Dendritic cell treated with granulocyte-macrophage colony-stimulating factor and Interleukin-4, amounts not matched to agents 40 ng/mL and 50 ng/mL, for 4 days (primary cell): ENCODE measurements around the gene BCL2L13.

Experiments used
- H3K27ac Mint-ChIP-seq: one replicate; pipeline ENCODE4 v1.8.0; 2022; ENCODE audit warnings: mild to moderate bottlenecking, mixed read lengths
- H3K27me3 Mint-ChIP-seq: one replicate; pipeline ENCODE4 v1.8.0; 2022; ENCODE audit warnings: mild to moderate bottlenecking, mixed read lengths
- H3K36me3 Mint-ChIP-seq: one replicate; pipeline ENCODE4 v1.8.0; 2022; ENCODE audit warnings: low read depth, mixed read lengths
- H3K4me1 Mint-ChIP-seq: one replicate; pipeline ENCODE4 v1.8.0; 2022; ENCODE audit warnings: low read depth, mixed read lengths
- H3K4me3 Mint-ChIP-seq: one replicate; pipeline ENCODE4 v1.8.0; 2022; ENCODE audit warnings: mild to moderate bottlenecking, moderate library complexity, mixed read lengths
- H3K9me3 Mint-ChIP-seq: one replicate; pipeline ENCODE4 v1.8.0; 2022; ENCODE audit warnings: mixed read lengths
- intact Hi-C: fragments of 100-400 bp; cut with micrococcal nuclease; formaldehyde crosslinking; loops from one replicate; pipeline ENCODE4 v1.15.0; 2022

Gene BCL2L13

DNA sequence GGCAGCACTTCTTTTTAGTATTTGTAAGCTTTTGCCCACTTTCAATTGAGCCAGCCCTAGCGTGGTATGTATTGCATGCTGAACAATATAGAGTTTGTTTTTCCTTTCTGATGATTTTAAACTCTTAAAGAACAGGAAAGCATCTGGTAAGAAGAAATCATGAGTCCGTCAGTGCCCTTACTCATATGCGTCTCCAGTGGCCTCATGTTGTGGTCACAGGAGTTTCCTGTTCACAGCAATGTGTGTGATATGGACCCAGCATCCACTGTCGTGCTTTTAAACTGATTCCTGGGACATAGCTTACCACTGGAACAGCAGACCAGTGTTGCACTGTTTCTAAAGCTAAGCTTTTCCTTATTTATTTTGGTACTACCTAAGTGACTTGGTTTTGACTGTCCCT is 95.6 kb downstream of the BCL2L13 start:
- Mint-ChIP-seq H3K27me3 (no peaks in the 10 kb centered on the region), H3K4me1 (peaks cover 5% of the 10 kb centered on the region), H3K4me3 (no peak overlapping the region), H3K27ac (no peak overlapping the region), H3K36me3 (peaks cover 97% of the 10 kb centered on the region), H3K9me3 (no peaks in the 10 kb centered on the region)
- intact Hi-C loops, result no loop called here

DNA sequence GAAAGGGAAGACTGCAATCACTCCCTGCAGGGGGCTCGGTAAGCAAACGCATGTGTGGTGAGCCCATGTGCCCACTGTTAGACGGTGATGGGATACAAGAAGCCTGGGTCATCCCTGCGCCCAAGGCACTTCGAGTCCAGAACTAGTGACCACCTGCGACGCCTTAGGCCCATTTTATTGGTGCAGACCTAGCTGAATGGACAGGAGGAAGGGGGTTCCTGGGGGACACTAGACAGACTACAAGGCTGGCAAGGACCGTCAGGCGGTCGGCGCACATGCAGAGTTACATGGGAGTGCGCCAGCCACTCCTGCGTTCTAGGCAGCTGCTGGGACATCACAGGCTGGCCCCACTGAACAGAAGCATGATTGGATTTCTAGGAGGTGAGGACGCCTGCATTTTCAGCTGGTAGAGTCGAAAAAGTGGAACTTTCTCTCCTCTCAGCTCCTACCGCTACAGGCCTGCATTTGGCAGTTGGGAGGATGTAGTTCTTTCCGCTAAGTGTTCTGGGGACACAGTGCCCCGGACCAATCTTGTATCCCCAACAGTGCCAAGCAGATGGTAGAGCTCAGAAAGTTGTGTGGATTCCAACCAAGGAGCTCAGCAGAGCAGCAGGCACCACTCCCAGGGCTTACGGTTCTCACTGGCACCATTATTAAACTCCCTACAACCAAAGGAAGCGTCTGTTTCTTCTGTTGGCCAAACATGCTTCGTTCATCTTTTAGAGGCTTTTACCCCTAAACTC is 100.0 kb downstream of the BCL2L13 start:
- Mint-ChIP-seq H3K36me3 (peaks cover 100% of the 10 kb centered on the region), H3K4me1 (no peaks in the 10 kb centered on the region), H3K4me3 (no peak overlapping the region), H3K27ac (no peak overlapping the region), H3K9me3 (no peaks in the 10 kb centered on the region), H3K27me3 (no peaks in the 10 kb centered on the region)
- intact Hi-C loops, result no loop called here

DNA sequence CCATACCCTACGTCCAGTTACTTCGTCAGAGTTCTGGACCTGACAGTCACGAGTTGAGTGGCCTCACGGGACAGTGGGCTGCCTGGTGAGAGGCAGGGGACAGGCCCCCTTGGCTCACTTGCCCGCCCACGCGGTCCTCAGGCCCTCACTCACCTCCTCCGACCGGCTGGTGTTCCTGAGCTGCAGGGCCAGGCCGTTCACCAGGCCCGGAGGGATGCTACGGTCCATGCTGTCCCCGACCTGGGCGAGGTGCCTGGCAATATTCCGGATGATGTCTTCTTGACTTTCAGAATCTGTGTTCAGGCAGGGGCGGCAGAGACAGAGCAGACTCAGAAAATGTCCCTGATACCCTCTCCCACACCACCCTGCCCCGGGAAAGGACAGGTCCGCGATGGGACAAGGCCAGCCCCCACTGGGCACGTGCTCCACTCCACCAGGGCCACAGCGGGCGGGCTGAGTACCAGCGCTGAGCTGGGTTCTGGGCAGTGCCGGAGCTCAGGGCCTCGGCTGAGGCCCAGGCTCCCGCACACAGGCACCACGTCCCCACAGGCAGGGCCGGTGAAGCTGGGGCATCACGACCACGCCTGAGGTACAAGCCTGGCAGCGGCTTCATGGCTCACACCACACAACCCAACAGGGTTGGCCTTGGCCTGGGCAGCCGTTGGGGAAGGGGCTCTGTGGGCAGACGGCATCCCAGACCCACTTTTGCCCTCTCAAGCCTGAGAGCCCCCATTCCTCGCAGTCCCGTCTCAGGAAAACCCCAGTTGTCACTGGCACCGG is 100.8 kb downstream of the BCL2L13 start:
- Mint-ChIP-seq H3K4me1 (no peaks in the 10 kb centered on the region), H3K4me3 (no peak overlapping the region), H3K27me3 (no peaks in the 10 kb centered on the region), H3K27ac (no peak overlapping the region), H3K9me3 (no peaks in the 10 kb centered on the region), H3K36me3 (peaks cover 100% of the 10 kb centered on the region)
- intact Hi-C loops, result no loop called here

DNA sequence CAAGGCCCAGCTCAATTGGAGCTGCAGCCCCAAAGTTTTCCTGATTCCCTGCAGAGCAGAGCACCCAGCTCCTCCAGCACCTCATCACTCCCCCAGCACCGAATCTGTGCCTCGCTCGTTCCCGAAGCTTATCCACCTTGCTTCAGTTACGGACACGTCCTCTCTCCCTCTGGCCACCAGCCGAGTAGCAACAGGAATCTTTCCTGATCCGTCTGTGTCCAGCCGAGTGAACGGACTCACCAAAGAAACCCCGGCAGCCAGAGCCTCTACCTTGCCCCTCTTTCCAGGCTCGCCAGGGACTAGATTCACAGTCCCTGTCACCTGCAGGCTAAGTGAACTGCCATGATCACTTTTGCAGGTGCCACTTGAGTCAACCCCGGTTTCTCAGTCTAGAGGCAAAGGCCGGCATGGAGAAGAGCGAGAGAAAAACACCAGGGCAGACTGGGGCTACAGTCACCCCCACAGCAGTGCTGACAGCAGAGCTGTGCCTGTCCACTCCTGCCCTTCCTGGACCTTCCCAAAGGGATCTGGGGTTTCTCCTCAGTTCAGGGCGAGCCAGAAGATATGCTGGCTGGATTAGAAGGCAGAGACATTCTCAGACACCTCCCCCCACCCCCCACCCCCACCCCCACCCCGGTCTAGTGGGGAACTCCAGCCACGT is 103.4 kb downstream of the BCL2L13 start:
- Mint-ChIP-seq H3K27ac (no peak overlapping the region), H3K36me3 (peaks cover 95% of the 10 kb centered on the region), H3K9me3 (no peaks in the 10 kb centered on the region), H3K4me3 (no peak overlapping the region), H3K4me1 (peaks cover 3% of the 10 kb centered on the region), H3K27me3 (no peaks in the 10 kb centered on the region)
- intact Hi-C loops, result loop anchor here (5.0 kb wide), 1 partner anchor 335 kb away; the partner anchor contains the start of gene PEX26

DNA sequence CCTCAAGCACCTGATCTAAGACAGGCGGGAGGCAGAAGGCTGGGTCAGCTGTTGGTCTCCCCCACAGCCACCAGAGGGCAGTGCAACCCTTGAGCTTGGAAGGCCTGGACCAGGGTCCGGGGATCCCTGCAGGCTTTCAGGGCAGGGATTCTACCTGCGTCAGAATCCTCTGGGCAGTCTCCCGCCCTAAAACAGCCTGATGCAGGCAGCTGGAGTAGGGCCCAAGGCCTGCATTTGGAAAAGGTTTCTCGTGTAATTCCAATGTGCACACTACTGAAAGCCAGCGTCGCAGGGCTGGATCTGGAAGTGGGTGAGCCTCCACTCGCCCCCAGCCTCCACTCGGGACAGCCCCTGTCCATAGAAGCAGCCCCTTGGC is 104.0 kb downstream of the BCL2L13 start:
- no peaks in the 10 kb centered on the region for H3K9me3 Mint-ChIP-seq
- H3K4me3 Mint-ChIP-seq, result no peak overlapping the region
- peaks cover 3% of the 10 kb centered on the region for H3K4me1 Mint-ChIP-seq
- H3K36me3 Mint-ChIP-seq, result peaks cover 95% of the 10 kb centered on the region
- H3K27ac Mint-ChIP-seq, result peak overlapping the region; percentile 13
- no peaks in the 10 kb centered on the region for H3K27me3 Mint-ChIP-seq
- intact Hi-C loops, result loop anchor here (5.0 kb wide), 1 partner anchor 335 kb away; the partner anchor contains the start of gene PEX26

DNA sequence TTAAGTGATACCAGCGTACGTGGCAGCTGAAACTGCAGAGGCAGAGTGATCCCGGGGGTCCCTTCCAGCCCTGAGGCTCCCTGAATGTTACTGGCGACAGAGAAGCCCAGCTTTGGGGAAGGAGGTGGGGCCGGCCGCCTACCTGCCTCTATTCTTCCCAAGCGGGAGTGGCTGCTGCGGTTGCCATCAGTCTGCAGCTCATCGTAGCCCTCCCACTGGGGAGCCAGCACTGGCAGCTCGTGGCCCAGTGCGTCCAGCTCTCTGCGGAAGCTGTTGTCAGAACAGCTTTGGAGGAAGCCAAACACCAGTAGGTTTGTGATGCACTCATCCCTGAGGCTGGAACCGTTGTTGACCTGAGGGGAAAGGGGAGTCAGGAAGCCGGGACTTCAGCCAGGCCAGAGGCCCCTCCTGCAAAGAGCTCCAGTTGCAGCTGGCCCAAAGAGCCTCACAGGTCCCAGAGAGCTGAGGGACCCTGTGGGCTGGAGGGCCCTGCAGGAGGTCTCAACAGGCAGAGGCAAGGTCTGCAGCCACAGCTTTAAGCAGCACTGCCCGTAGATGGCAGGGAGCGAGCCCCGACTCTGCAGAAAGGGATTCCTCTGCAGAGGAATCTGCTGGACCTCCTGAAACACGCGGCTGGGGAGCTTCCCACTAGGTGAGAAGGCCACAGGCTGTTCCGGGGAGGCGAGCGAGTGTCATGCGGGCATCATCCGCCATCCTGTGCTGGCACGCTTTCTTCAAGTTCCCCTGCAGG is 105.3 kb downstream of the BCL2L13 start:
- peaks cover 95% of the 10 kb centered on the region for H3K36me3 Mint-ChIP-seq
- H3K27me3 Mint-ChIP-seq, result no peaks in the 10 kb centered on the region
- intact Hi-C loops, result loop anchor here (5.0 kb wide), 1 partner anchor 333 kb away; the partner anchor contains the start of gene PEX26
- H3K9me3 Mint-ChIP-seq, result no peaks in the 10 kb centered on the region
- H3K4me3 Mint-ChIP-seq, result no peak overlapping the region
- H3K4me1 Mint-ChIP-seq, result peaks cover 3% of the 10 kb centered on the region
- no peak overlapping the region for H3K27ac Mint-ChIP-seq

DNA sequence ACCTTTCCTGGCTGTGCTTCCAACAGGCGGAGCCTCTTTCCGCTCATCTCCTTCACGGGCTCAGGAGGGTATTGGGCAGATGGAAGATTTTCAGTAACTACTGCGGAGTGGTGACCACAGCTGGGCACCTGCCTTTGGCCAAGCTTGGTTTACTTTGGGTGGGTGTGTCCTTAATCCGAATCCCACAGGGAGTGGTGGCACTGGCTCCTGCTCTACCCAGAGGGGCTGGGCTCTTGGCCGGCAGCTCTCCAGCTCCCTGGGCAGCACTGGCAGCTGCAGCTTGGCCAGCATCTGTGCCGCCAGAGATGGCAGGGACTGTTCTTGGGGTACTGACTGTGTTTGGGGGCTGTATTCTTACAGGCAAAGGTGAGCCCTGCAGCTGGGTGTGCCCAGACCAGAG is 105.9 kb downstream of the BCL2L13 start:
- no peaks in the 10 kb centered on the region for H3K9me3 Mint-ChIP-seq
- H3K4me3 Mint-ChIP-seq, result no peak overlapping the region
- no peaks in the 10 kb centered on the region for H3K27me3 Mint-ChIP-seq
- H3K36me3 Mint-ChIP-seq, result peaks cover 95% of the 10 kb centered on the region
- H3K27ac Mint-ChIP-seq, result no peak overlapping the region
- intact Hi-C loops, result loop anchor here (5.0 kb wide), 1 partner anchor 333 kb away; the partner anchor contains the start of gene PEX26
- peaks cover 5% of the 10 kb centered on the region for H3K4me1 Mint-ChIP-seq

DNA sequence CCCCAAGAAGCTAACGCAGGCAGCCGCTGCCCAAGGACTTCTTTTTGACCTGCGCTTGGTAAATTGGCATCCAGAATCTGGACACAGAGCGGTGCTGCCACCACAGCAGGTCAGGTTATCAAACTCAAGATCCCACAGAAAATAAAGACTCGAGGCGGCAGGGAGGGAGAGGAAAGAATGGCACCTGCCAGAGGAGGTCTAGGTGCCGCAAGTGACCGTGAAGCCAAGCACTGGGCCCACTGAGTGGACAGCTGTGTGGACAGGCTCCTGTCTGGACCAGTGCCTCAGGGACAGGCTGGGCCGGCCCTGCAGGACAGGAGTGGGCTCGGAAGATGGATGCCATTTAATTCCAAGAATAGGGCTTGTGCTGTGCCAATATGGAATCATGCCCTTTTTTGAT is 108.4 kb downstream of the BCL2L13 start:
- Mint-ChIP-seq H3K4me1 (peaks cover 21% of the 10 kb centered on the region), H3K36me3 (peaks cover 87% of the 10 kb centered on the region), H3K27ac (peak overlapping the region; percentile 53), H3K9me3 (no peaks in the 10 kb centered on the region), H3K27me3 (no peaks in the 10 kb centered on the region), H3K4me3 (no peak overlapping the region)
- intact Hi-C loops, result no loop called here

DNA sequence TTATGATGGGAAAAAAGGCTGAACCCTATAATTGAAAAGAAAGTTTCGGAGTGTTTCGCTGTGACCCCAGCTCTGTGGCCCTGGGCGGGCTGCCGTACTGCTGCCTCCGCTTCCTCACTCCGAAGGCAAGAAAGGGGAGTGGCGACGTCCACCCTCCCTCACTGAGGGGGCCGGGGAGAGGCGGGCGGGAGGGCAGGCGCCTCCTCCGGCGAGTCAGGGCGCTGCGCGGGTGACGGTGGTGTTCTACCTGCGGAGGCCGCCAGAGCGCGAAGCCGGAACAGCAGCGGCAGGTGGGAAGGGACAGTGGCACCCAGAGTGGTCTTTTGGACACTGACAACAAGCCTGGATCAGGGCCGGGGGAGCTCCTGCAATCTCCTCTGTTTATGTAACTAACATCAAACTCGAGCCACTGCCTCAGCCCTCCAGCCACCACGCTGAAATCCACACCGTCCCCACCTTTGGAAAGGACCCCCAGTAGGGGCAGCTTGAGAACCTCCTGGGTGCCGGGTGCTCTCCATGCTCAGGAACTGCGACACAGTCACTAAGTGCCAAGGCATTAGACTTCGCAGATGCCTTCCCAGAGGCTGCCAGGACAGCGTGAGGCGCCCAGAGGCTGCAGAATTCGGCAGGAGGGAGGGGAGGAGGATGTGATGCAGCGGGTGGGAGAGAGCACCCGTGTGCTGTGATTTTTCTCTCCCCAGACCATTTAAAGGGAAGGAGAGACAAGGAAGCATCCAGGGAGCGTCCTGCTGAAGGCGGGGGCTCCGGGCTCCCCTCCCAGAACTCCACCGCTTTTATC is 110.2 kb downstream of the BCL2L13 start:
- Mint-ChIP-seq H3K27ac (no peak overlapping the region), H3K9me3 (no peaks in the 10 kb centered on the region), H3K36me3 (peaks cover 76% of the 10 kb centered on the region), H3K4me3 (no peak overlapping the region), H3K4me1 (peaks cover 35% of the 10 kb centered on the region), H3K27me3 (no peaks in the 10 kb centered on the region)
- intact Hi-C loops, result no loop called here

DNA sequence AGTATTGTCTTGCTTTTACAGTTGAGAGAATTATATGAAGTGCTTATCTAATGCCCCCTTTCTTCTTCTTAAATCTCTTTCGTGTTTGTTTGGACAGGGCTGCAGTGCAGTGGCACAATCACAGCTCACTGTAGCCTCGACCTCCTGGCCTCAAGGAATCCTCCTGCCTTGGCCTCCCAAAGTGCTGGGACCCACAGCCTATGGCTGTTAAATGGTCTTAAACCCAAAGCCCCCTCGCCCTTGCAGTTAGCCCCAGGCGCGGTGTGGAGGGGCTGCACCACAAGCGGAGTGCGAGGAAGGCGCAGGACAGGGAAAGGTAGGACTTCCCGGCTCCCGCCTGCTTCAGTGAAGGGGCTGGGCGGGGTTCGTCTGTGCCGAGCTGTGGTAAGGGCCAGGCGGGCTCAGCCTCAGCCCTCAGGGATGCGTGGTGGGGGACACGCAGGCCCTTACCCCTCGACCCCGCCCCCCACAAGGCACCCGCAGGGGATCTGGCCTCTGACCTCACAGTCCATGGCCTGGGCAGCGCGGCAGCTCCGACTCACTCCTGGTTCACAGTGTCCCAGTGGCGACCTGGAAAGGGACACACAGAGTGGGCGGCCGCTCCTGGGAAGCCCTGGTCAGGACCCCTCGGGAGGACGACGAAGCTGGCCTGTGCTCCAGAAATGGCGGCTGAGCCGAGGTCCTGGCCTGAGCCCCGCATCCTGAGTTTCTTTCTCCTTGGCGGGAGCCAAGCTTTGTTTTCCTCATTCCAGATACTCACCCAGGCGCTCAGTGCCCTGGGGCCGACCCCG is 111.2 kb downstream of the BCL2L13 start:
- Mint-ChIP-seq H3K4me1 (peaks cover 46% of the 10 kb centered on the region), H3K27me3 (no peaks in the 10 kb centered on the region), H3K4me3 (no peak overlapping the region), H3K9me3 (no peaks in the 10 kb centered on the region), H3K36me3 (peaks cover 76% of the 10 kb centered on the region), H3K27ac (peak overlapping the region; percentile 61)
- intact Hi-C loops, result no loop called here

DNA sequence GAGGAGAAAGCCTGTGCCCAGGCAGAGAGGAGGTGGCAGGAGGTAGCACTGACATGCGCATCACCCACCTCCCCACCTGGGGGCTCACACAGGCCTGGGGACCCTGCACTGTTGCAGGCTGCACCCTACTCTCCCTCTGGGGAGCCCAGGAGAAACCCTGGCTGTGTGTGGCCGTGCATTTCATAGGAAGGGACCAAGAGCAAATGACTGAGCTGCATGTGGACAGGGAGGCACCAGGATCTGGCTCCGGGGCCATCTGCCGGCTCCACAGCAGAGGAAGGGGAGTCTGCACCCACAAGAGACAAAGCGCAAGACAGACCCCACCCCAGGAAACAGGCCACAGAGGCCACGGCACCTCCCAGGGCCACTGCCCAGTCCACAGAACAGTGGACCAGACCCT is 113.0 kb downstream of the BCL2L13 start:
- Mint-ChIP-seq H3K9me3 (no peaks in the 10 kb centered on the region), H3K36me3 (peaks cover 81% of the 10 kb centered on the region), H3K27ac (peak overlapping the region; percentile 78), H3K4me1 (peaks cover 56% of the 10 kb centered on the region), H3K27me3 (no peaks in the 10 kb centered on the region), H3K4me3 (no peak overlapping the region)
- intact Hi-C loops, result no loop called here

DNA sequence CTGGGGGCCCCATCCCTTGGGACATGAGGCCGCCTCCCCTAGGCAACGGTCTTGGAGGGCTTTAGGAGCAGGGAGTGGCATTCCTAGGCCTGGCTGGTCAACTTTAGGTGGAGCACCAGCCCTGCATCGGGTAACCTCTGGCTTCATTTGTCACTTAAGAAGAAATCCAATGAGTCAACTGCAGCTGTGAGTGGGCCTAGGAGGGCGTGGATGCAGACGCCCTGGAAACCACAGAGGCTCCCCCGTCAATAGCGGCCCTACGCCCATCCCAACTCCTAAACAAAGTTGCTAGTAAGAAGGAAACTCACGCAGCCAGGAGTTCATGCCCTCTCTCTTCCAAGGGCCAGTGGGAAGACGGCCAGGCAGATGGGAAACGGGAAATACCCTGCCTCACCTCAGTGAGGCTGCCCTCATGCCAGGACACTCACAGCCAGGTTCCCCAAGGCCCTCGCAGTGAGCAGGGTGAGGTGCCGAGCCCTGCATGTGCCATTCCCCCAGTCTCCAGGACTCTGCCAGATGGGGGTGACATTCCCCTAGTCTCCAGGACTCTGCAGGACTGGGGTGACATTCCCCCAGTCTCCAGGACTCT is 114.9 kb downstream of the BCL2L13 start:
- Mint-ChIP-seq H3K4me1 (peaks cover 72% of the 10 kb centered on the region), H3K4me3 (no peak overlapping the region), H3K27me3 (no peaks in the 10 kb centered on the region), H3K9me3 (no peaks in the 10 kb centered on the region), H3K36me3 (peaks cover 74% of the 10 kb centered on the region), H3K27ac (peak overlapping the region; percentile 78)
- intact Hi-C loops, result loop anchor here (2.0 kb wide), 1 partner anchor 27 kb away; no protein-coding TSS in a partner anchor
